ENCODE data around the gene TNS3.

The TNS3 gene

GRCh38 chr7:47518827-47519226, 63.1 kb downstream of the TNS3 start:
- no peak overlapping the region for H3K27ac Mint-ChIP-seq
- DNase-seq (no peak), ATAC-seq (no peak)
- no peaks in the 10 kb centered on the region for H3K9me3 Mint-ChIP-seq
- no peak overlapping the region for H3K4me3 Mint-ChIP-seq
- H3K27me3 Mint-ChIP-seq, result no peaks in the 10 kb centered on the region
- no peaks in the 10 kb centered on the region for H3K4me1 Mint-ChIP-seq

- Mint-ChIP-seq H3K9me3 (no peaks in the 10 kb centered on the region), H3K27me3 (no peaks in the 10 kb centered on the region), H3K4me1 (no peaks in the 10 kb centered on the region), H3K27ac (peak overlapping the region in 1 of 2 donors; percentile 43), H3K4me3 (no peak overlapping the region)
- DNase-seq (no peak), ATAC-seq (no peak)
Observed at GRCh38 chr7:47517821-47518480, 64.0 kb downstream of the TNS3 start.

- no peak for DNase-seq
- Mint-ChIP-seq H3K4me3 (no peak overlapping the region), H3K27ac (no peak overlapping the region), H3K4me1 (no peaks in the 10 kb centered on the region), H3K9me3 (no peaks in the 10 kb centered on the region), H3K27me3 (no peaks in the 10 kb centered on the region)
- no peak for ATAC-seq
Observed at GRCh38 chr7:47516985-47517600, 64.8 kb downstream of the TNS3 start.

GRCh38 chr7:47516386-47516785, 65.5 kb downstream of the TNS3 start:
- no peaks in the 10 kb centered on the region for H3K4me1 Mint-ChIP-seq
- H3K4me3 Mint-ChIP-seq, result no peak overlapping the region
- DNase-seq, result no peak
- no peaks in the 10 kb centered on the region for H3K9me3 Mint-ChIP-seq
- no peaks in the 10 kb centered on the region for H3K27me3 Mint-ChIP-seq
- ATAC-seq, result no peak
- no peak overlapping the region for H3K27ac Mint-ChIP-seq

- Mint-ChIP-seq H3K27ac (no peak overlapping the region), H3K9me3 (no peaks in the 10 kb centered on the region), H3K27me3 (no peaks in the 10 kb centered on the region), H3K4me3 (no peak overlapping the region), H3K4me1 (no peaks in the 10 kb centered on the region)
- ATAC-seq (no peak), DNase-seq (no peak)
Observed at GRCh38 chr7:47515305-47515834, 66.5 kb downstream of the TNS3 start.

GRCh38 chr7:47514818-47515217, 67.1 kb downstream of the TNS3 start:
- no peak overlapping the region for H3K4me3 Mint-ChIP-seq
- no peaks in the 10 kb centered on the region for H3K4me1 Mint-ChIP-seq
- no peaks in the 10 kb centered on the region for H3K27me3 Mint-ChIP-seq
- no peak for ATAC-seq
- H3K9me3 Mint-ChIP-seq, result no peaks in the 10 kb centered on the region
- DNase-seq, result no peak
- no peak overlapping the region for H3K27ac Mint-ChIP-seq

- DNase-seq (no peak), ATAC-seq (no peak)
- no peaks in the 10 kb centered on the region for H3K27me3 Mint-ChIP-seq
- H3K4me1 Mint-ChIP-seq, result no peaks in the 10 kb centered on the region
- no peaks in the 10 kb centered on the region for H3K9me3 Mint-ChIP-seq
- no peak overlapping the region for H3K4me3 Mint-ChIP-seq
- no peak overlapping the region for H3K27ac Mint-ChIP-seq
Observed at GRCh38 chr7:47514367-47514766, 67.5 kb downstream of the TNS3 start.

GRCh38 chr7:47513741-47514241, 68.1 kb downstream of the TNS3 start:
- H3K27me3 Mint-ChIP-seq, result no peaks in the 10 kb centered on the region
- DNase-seq, result no peak
- H3K9me3 Mint-ChIP-seq, result no peaks in the 10 kb centered on the region
- ATAC-seq, result peak; percentile 12
- no peak overlapping the region for H3K4me3 Mint-ChIP-seq
- no peaks in the 10 kb centered on the region for H3K4me1 Mint-ChIP-seq
- no peak overlapping the region for H3K27ac Mint-ChIP-seq

- Mint-ChIP-seq H3K9me3 (no peaks in the 10 kb centered on the region), H3K27ac (no peak overlapping the region), H3K27me3 (no peaks in the 10 kb centered on the region), H3K4me1 (no peaks in the 10 kb centered on the region), H3K4me3 (no peak overlapping the region)
- ATAC-seq (no peak), DNase-seq (no peak)
Observed at GRCh38 chr7:47512481-47513176, 69.3 kb downstream of the TNS3 start.

- no peaks in the 10 kb centered on the region for H3K27me3 Mint-ChIP-seq
- no peaks in the 10 kb centered on the region for H3K4me1 Mint-ChIP-seq
- ATAC-seq (no peak), DNase-seq (no peak)
- no peaks in the 10 kb centered on the region for H3K9me3 Mint-ChIP-seq
- H3K27ac Mint-ChIP-seq, result no peak overlapping the region
- no peak overlapping the region for H3K4me3 Mint-ChIP-seq
Observed at GRCh38 chr7:47511699-47512370, 70.1 kb downstream of the TNS3 start.

GRCh38 chr7:47510786-47511185, 71.1 kb downstream of the TNS3 start:
- Mint-ChIP-seq H3K4me3 (no peak overlapping the region), H3K27me3 (no peaks in the 10 kb centered on the region), H3K27ac (no peak overlapping the region), H3K4me1 (no peaks in the 10 kb centered on the region), H3K9me3 (no peaks in the 10 kb centered on the region)
- no peak for ATAC-seq
- no peak for DNase-seq

GRCh38 chr7:47510192-47510591, 71.7 kb downstream of the TNS3 start:
- H3K27me3 Mint-ChIP-seq, result no peaks in the 10 kb centered on the region
- H3K27ac Mint-ChIP-seq, result no peak overlapping the region
- no peaks in the 10 kb centered on the region for H3K4me1 Mint-ChIP-seq
- DNase-seq, result no peak
- no peak for ATAC-seq
- no peaks in the 10 kb centered on the region for H3K9me3 Mint-ChIP-seq
- no peak overlapping the region for H3K4me3 Mint-ChIP-seq

GRCh38 chr7:47509571-47509970, 72.3 kb downstream of the TNS3 start:
- no peak overlapping the region for H3K27ac Mint-ChIP-seq
- H3K4me1 Mint-ChIP-seq, result no peaks in the 10 kb centered on the region

GRCh38 chr7:47508389-47509380, 73.2 kb downstream of the TNS3 start:
- DNase-seq (no peak), ATAC-seq (no peak)
- Mint-ChIP-seq H3K4me1 (no peaks in the 10 kb centered on the region), H3K27ac (no peak overlapping the region), H3K9me3 (no peaks in the 10 kb centered on the region), H3K27me3 (no peaks in the 10 kb centered on the region), H3K4me3 (no peak overlapping the region)

More at GRCh38 chr7:47509571-47509970, 72.3 kb downstream of the TNS3 start:
- Mint-ChIP-seq H3K4me3 (no peak overlapping the region), H3K27me3 (no peaks in the 10 kb centered on the region), H3K9me3 (no peaks in the 10 kb centered on the region)
- DNase-seq (no peak), ATAC-seq (no peak)

GRCh38 chr7:47507522-47507921, 74.4 kb downstream of the TNS3 start:
- Mint-ChIP-seq H3K4me1 (no peaks in the 10 kb centered on the region), H3K9me3 (no peaks in the 10 kb centered on the region), H3K27me3 (no peaks in the 10 kb centered on the region), H3K4me3 (no peak overlapping the region), H3K27ac (no peak overlapping the region)
- no peak for ATAC-seq
- no peak for DNase-seq

Measured in stimulated activated naive CD8-positive, alpha-beta T cell treated with anti-CD3 and anti-CD28 coated beads, Interleukin-15, amount 100 ng/mL, for 72 hours (primary cell).